ENCODE data around the gene ALS2.

GRCh38 chr2:201821080-201821479 lies 40.3 kb upstream of the ALS2 start:
- TF ChIP-seq CTCF (IDR thresholded peaks at IDR 0.05) (no peak), POLR2A (IDR thresholded peaks at IDR 0.05) (no peak)

All from ovary (tissue), 3 donors.